ENCODE data around the gene KCNG4.
"Not testable (repeated sequence)": the region's sequence is repeated elsewhere in the genome, so short reads cannot be mapped to it uniquely, and the experiment has no call there.

The KCNG4 gene

GRCh38 chr16:84204551-84204950 lies 35.3 kb downstream of the KCNG4 start:
- DNase-seq = not testable (repeated sequence)

- no peak for DNase-seq
These were observed 40.0 kb downstream of the KCNG4 start for GRCh38 chr16:84199861-84200260.

GRCh38 chr16:84199097-84199496 lies 40.7 kb downstream of the KCNG4 start:
- no peak for DNase-seq

GRCh38 chr16:84198401-84198800 lies 41.4 kb downstream of the KCNG4 start:
- no peak for DNase-seq

- no peak for DNase-seq
These were observed 42.2 kb downstream of the KCNG4 start for GRCh38 chr16:84197466-84198128.

- no peak for DNase-seq
These were observed 43.0 kb downstream of the KCNG4 start for GRCh38 chr16:84196727-84197394.

- no peak for DNase-seq
These were observed 43.7 kb downstream of the KCNG4 start for GRCh38 chr16:84196101-84196500.

GRCh38 chr16:84195201-84196093 lies 44.4 kb downstream of the KCNG4 start:
- DNase-seq = no peak

GRCh38 chr16:84194470-84195200 lies 45.2 kb downstream of the KCNG4 start:
- DNase-seq = no peak

GRCh38 chr16:84194018-84194417 lies 45.8 kb downstream of the KCNG4 start:
- DNase-seq = peak; percentile 2

GRCh38 chr16:84193480-84193879 lies 46.3 kb downstream of the KCNG4 start:
- no peak for DNase-seq

- no peak for DNase-seq
These were observed 48.3 kb downstream of the KCNG4 start for GRCh38 chr16:84191466-84191865.

GRCh38 chr16:84190731-84191388 lies 49.0 kb downstream of the KCNG4 start, which contains the start of gene ADAD2:
TSS of gene ADAD2 (plus strand) at chr16:84191157. CDS start at chr16:84191231, 74 bp downstream.
- DNase-seq = no peak

- DNase-seq = peak; percentile 77
These were observed 53.0 kb downstream of the KCNG4 start, which contains the start of gene TAF1C for GRCh38 chr16:84186685-84187437. TSS of gene TAF1C (minus strand) at chr16:84187057. CDS start at chr16:84184988, 2,069 bp downstream.

- no peak for DNase-seq
These were observed 55.0 kb downstream of the KCNG4 start for GRCh38 chr16:84184775-84185174.

GRCh38 chr16:84183911-84184591 lies 55.8 kb downstream of the KCNG4 start:
- no peak for DNase-seq

GRCh38 chr16:84183572-84183875 lies 56.3 kb downstream of the KCNG4 start:
- no peak for DNase-seq

- DNase-seq = no peak
These were observed 56.9 kb downstream of the KCNG4 start for GRCh38 chr16:84182680-84183571.

GRCh38 chr16:84182104-84182503 lies 57.7 kb downstream of the KCNG4 start:
- DNase-seq = no peak
